Karpas-422 (cell line): ENCODE results near the gene KIF20B. TPM values are rescaled to one million over a fixed set of nuclear protein-coding genes. Genes with fewer than 3 reads are reported as not detected.

Experiments used
- DNase-seq: peaks from one replicate; pipeline ENCODE4 v3.0.0-alpha.2; 2015
- H2AFZ ChIP-seq: fragments of 200-600 bp; sonication (generic); 2 replicates; pipeline ENCODE4 v1.6.1; 2014; ENCODE audit warnings: antibody characterized with exemption, low read length, mixed read lengths
- H3K27ac ChIP-seq: fragments of 200-600 bp; sonication (generic); 2 replicates; pipeline ENCODE4 v1.5.1; 2014; ENCODE audit warnings: mild to moderate bottlenecking, low read length, moderate library complexity
- H3K27me3 ChIP-seq: fragments of 200-600 bp; sonication (generic); 2 replicates; pipeline ENCODE4 v1.6.1; 2014; ENCODE audit warnings: low read length, mixed read lengths
- H3K36me3 ChIP-seq: fragments of 200-600 bp; sonication (generic); 2 replicates; pipeline ENCODE4 v1.6.1; 2014; ENCODE audit warnings: low read length, mixed read lengths; ENCODE audit not compliant: insufficient read depth
- H3K4me1 ChIP-seq: fragments of 200-600 bp; sonication (generic); 2 replicates; pipeline ENCODE4 v1.6.1; 2014; ENCODE audit warnings: mild to moderate bottlenecking, low read length, mixed read lengths
- H3K4me2 ChIP-seq: fragments of 200-600 bp; sonication (generic); 2 replicates; pipeline ENCODE4 v1.6.1; 2014; ENCODE audit warnings: low read length, low read depth, mild to moderate bottlenecking; ENCODE audit not compliant: poor library complexity, severe bottlenecking
- H3K4me3 ChIP-seq: fragments of 200-600 bp; sonication (generic); 2 replicates; pipeline ENCODE4 v1.5.1; 2014; ENCODE audit warnings: mild to moderate bottlenecking, antibody characterized with exemption, low read length, mixed read lengths
- H3K79me2 ChIP-seq: fragments of 200-600 bp; sonication (generic); 2 replicates; pipeline ENCODE4 v1.6.1; 2014; ENCODE audit warnings: mild to moderate bottlenecking, low read length, mixed read lengths
- H3K9ac ChIP-seq: fragments of 200-600 bp; sonication (generic); 2 replicates; pipeline ENCODE4 v1.6.0; 2014; ENCODE audit warnings: low read length
- H3K9me2 ChIP-seq: fragments of 200-600 bp; sonication (generic), shearing (Covaris generic); replicated peaks from 2 replicates; pipeline ENCODE4 v1.6.0; 2014; ENCODE audit warnings: mild to moderate bottlenecking, low read length, moderate library complexity; ENCODE audit not compliant: insufficient read depth
- H3K9me3 ChIP-seq: fragments of 300-700, 200-600 bp; sonication (generic); 2 replicates; pipeline ENCODE4 v1.6.1; 2014; ENCODE audit warnings: low read length, mixed read lengths
- H4K20me1 ChIP-seq: fragments of 200-600 bp; sonication (generic); 2 replicates; pipeline ENCODE4 v1.6.1; 2014; ENCODE audit warnings: mild to moderate bottlenecking, antibody characterized with exemption, low read length, low read depth; ENCODE audit not compliant: insufficient read depth
- total RNA-seq: library from RNA; depleted of rRNA; stranded (reverse); fragments of >200 nt; shearing (Covaris generic); gene quantifications from 2 replicates; pipeline ENCODE4 v1.2.3, GENCODE V29; 2014; ENCODE audit warnings: low replicate concordance; rRNA removed

Gene KIF20B
- total RNA-seq = 5.8 and 11.5 TPM in 2 replicates

DNA sequence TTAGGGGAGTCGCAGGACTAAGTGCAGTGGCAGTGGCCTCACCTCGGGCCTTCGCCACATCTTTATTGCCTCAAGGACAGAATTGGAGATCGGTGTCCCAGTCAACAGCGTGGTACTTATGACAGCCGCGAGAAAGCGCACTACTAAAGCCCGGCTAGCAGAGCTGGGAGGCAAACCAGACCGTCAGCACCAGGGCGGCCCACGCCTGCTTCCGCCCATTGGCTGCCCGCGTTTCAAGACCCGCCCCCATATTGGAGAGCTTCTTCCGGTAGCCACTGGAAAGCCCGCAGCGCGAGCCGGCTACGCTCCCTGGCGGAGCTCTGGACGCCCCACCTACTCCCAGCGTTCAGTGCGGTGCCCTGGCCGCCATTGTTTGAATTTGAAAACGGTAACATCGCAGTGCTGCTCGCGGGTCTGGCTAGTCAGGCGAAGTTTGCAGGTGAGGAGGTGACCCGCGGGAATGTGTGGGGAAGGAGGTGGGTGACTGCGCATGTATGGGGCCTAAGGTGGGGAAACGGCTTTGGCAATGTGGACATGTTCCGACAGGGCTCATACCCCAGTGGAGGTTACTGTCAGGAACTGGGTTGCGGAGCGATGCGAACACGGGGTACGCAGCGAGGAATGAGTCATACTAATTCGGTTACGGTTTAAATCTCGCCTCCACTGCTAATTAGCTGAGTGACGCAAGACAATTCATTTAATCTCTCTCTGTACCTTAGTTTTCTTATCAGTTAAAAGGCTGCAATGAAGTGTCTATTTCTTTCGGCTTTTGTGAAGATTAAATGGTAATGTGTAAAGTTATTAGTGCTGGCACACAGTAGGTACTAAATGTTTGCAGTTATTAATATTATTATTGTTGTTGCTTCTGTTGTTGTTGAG, at the start of gene KIF20B:
KIF20B (plus strand) TSS at position 349 of the 879 bp plus-strand sequence. CDS start 3,705 bp downstream, outside the sequence.
- Histone ChIP-seq H3K27ac (peak within 1 kb of the TSS; percentile 58), H3K4me2 (peak within 1 kb of the TSS; percentile 91), H3K9ac (peak within 1 kb of the TSS; percentile 86), H3K27me3 (no peaks in the 10 kb centered on the region), H3K36me3 (no peaks in the 10 kb centered on the region; the same call in 1 of the 2 replicates), H3K4me1 (peaks cover 19% of the 10 kb centered on the region), H3K9me3 (no peaks in the 10 kb centered on the region), H3K9me2 (no peaks in the 10 kb centered on the region), H4K20me1 (no peaks in the 10 kb centered on the region; the same call in 1 of the 2 replicates), H2AFZ (peak within 1 kb of the TSS; percentile 92), H3K4me3 (peak within 1 kb of the TSS; percentile 88), H3K79me2 (peaks cover 53% of the 10 kb centered on the region)
- peak; percentile 96 for DNase-seq

DNA sequence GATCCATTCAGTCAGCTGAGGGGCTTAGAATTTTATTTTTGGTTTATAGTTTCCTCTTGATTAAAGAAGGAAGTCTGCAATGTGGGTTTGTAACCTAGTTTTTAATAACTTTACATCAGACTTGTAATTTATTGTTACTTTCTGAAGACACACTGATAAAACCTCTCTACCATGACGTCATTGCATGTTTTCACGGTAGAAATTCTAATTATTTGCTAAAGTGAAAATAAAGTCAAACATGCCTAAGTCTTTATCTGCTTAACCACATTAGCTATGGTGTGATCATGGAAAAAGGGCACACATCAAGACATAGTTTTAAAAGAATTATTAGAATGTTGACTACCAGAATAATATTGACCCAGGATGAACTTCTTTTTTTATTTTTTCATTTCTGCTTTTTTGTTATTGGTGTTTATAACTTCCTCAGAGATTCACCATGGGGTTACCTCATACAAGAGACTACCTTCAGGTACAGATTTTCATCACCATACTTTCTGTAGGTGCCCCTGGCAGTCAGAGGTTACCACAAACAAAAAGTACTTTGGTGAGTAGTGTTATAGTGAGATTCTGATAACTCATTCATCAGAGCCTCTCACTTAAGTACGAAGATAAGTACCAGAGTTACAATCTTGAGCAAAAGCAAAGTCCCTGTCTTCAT, 49.3 kb upstream of the KIF20B start:
- no peak overlapping the region for H3K4me2 ChIP-seq
- no peaks in the 10 kb centered on the region for H3K9me3 ChIP-seq
- no peaks in the 10 kb centered on the region for H3K9me2 ChIP-seq
- H3K9ac ChIP-seq = no peak overlapping the region
- no peak overlapping the region for H3K4me3 ChIP-seq
- no peak overlapping the region for H3K27ac ChIP-seq
- H4K20me1 ChIP-seq = no peaks in the 10 kb centered on the region
- peaks cover 21% of the 10 kb centered on the region for H3K4me1 ChIP-seq
- H3K36me3 ChIP-seq = no peaks in the 10 kb centered on the region
- H3K27me3 ChIP-seq = no peaks in the 10 kb centered on the region
- no peak overlapping the region for H2AFZ ChIP-seq
- no peak for DNase-seq
- no peaks in the 10 kb centered on the region for H3K79me2 ChIP-seq

- Histone ChIP-seq H2AFZ (no peak overlapping the region), H3K27ac (no peak overlapping the region)
These were observed 48.5 kb upstream of the KIF20B start for GRCh38 chr10:89652806-89653370.

DNA sequence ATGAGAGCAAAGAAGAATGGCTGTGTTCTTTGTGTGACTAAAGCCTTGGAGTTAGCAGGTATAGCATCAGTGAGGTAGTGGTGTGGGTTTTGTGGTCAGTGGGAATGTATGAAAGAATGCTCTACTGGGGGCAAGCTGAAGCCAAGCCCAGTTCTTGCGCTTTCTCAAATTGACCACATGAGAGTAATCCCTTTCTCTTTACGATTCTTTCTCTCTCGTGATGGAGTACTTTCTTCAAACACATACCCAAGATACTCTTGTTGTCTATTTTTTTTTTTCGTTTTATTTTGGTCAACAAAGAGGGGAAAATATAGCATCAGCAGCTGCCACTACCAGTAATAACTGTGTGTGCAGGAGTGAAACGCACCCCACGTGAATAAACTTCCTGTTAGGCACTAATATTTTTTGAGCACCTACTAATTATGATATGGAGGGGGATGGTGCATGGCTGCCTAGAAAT, 48.0 kb upstream of the KIF20B start:
- H3K9me3 ChIP-seq = no peaks in the 10 kb centered on the region
- peaks cover 19% of the 10 kb centered on the region for H3K4me1 ChIP-seq
- no peaks in the 10 kb centered on the region for H3K79me2 ChIP-seq
- H2AFZ ChIP-seq = no peak overlapping the region
- H3K9ac ChIP-seq = no peak overlapping the region
- no peaks in the 10 kb centered on the region for H4K20me1 ChIP-seq
- no peaks in the 10 kb centered on the region for H3K27me3 ChIP-seq
- no peak overlapping the region for H3K4me3 ChIP-seq
- no peak overlapping the region for H3K27ac ChIP-seq
- H3K36me3 ChIP-seq = no peaks in the 10 kb centered on the region
- no peak overlapping the region for H3K4me2 ChIP-seq
- H3K9me2 ChIP-seq = no peaks in the 10 kb centered on the region
- no peak for DNase-seq

More at GRCh38 chr10:89652806-89653370, 48.5 kb upstream of the KIF20B start:
- H3K79me2 ChIP-seq = no peaks in the 10 kb centered on the region
- no peaks in the 10 kb centered on the region for H3K27me3 ChIP-seq
- H3K4me1 ChIP-seq = peaks cover 19% of the 10 kb centered on the region
- no peak overlapping the region for H3K9ac ChIP-seq
- no peaks in the 10 kb centered on the region for H3K36me3 ChIP-seq
- H3K9me2 ChIP-seq = no peaks in the 10 kb centered on the region
- H3K4me3 ChIP-seq = no peak overlapping the region
- no peaks in the 10 kb centered on the region for H3K9me3 ChIP-seq
- H3K4me2 ChIP-seq = no peak overlapping the region
- no peaks in the 10 kb centered on the region for H4K20me1 ChIP-seq
- no peak for DNase-seq

DNA sequence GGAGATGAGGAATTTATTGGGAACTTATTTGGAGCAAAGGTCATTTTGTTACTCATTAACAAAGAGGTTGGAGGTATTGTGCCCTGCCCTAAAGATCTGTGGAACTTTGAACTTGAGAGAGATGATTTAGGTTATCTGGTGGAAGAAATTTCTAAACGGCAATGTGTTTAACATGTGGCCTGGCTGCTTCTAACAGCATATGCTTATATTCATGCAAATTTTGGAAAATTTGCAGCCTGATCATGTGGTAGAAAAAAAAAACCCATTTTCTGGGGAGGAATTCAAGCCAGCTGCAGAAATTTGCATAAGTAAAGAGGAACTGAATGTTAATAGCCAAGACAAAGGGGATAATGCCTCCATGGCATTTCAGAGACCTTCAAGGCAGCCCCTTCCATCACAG, 45.7 kb upstream of the KIF20B start:
- Histone ChIP-seq H2AFZ (no peak overlapping the region), H3K4me1 (peaks cover 19% of the 10 kb centered on the region), H4K20me1 (no peaks in the 10 kb centered on the region), H3K27me3 (no peaks in the 10 kb centered on the region), H3K9ac (no peak overlapping the region), H3K27ac (no peak overlapping the region), H3K9me3 (no peaks in the 10 kb centered on the region), H3K4me2 (no peak overlapping the region), H3K4me3 (no peak overlapping the region), H3K79me2 (no peaks in the 10 kb centered on the region), H3K9me2 (no peaks in the 10 kb centered on the region), H3K36me3 (no peaks in the 10 kb centered on the region)
- DNase-seq = peak; percentile 65

DNA sequence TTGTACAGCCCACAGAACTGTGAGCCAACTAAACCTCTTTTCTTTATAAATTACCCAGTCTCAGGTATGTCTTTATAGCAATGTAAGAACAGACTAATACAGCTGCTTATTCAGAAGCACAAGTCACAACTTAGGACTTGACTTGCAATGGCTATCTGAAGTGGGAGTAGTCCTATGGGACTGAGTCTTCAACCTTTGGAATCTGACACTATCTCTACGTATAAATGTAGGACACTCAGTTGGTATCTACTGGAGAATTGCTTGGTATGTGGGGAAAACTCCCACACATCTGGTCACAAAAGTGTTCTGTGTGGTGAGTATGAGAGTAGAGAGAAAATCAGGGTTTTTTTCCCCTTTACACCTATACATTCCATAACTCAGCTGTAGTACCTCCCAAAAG, 44.1 kb upstream of the KIF20B start:
- H3K79me2 ChIP-seq = no peaks in the 10 kb centered on the region
- no peak overlapping the region for H3K27ac ChIP-seq
- no peak overlapping the region for H2AFZ ChIP-seq
- DNase-seq = no peak
- no peak overlapping the region for H3K4me3 ChIP-seq
- no peaks in the 10 kb centered on the region for H3K36me3 ChIP-seq
- H3K27me3 ChIP-seq = no peaks in the 10 kb centered on the region
- H3K9me2 ChIP-seq = no peaks in the 10 kb centered on the region
- H4K20me1 ChIP-seq = no peaks in the 10 kb centered on the region
- no peaks in the 10 kb centered on the region for H3K9me3 ChIP-seq
- H3K4me2 ChIP-seq = no peak overlapping the region
- no peak overlapping the region for H3K9ac ChIP-seq
- H3K4me1 ChIP-seq = peaks cover 12% of the 10 kb centered on the region

DNA sequence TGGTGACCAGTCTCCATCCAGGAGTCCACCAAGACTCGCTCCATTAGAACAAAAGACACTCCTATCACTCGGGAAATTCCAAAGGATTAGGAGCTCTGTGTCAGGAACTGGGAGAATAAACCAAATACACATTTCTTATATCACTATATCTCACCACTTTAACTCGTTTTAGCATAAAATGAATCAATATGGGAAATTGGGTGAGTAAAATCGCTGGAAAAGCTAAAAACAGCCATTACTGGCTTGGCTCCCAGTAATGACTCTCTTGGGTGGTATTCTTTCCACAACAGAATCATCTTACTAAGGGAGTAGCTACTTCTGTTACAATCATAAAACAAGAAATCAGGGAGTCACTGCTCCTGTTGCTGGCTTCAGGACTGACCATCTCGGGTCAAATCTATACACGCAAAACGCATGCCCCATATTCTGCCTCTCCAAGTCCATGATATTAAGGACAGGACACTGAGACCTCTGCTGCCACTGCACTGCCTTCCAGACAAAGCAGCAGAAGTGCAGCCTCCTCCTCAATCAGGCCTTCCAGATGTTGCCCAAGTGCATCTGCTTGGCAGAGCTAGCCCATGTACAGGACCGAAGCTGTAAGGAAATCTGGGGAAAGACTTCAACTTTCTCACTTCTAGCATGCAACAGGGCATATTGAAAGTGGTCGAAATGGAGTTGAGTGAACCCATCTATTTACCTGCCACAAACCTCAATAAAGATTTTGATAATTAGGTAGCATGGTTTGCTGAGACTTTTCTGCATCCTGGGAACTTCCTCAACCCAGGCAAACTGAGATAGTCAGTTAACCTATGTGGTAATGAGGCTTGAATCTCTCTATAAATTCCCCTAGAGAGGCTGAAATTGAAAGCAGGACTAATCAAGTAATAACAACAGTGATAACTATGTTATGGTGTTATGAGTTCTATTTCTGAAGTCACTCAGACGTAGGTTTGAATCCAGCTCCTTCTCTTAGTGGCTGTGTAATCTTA, 42.0 kb upstream of the KIF20B start:
- Histone ChIP-seq H2AFZ (no peak overlapping the region), H3K4me3 (no peak overlapping the region), H3K27ac (no peak overlapping the region), H3K9me2 (no peaks in the 10 kb centered on the region), H3K4me1 (peaks cover 9% of the 10 kb centered on the region), H3K36me3 (no peaks in the 10 kb centered on the region), H4K20me1 (no peaks in the 10 kb centered on the region), H3K9me3 (no peaks in the 10 kb centered on the region), H3K4me2 (no peak overlapping the region), H3K79me2 (no peaks in the 10 kb centered on the region), H3K9ac (no peak overlapping the region), H3K27me3 (no peaks in the 10 kb centered on the region)
- no peak for DNase-seq
